GM12873 (cell line): ENCODE results near the gene CRYGC.

ENCODE experiments used
- TF ChIP-seq, protein P1 (sequence below): IDR thresholded peaks from 2 replicates; pipeline ENCODE4 v1.5.1; 2012; ENCODE audit warnings: low read depth, mild to moderate bottlenecking, moderate library complexity, low read length, control low read depth; ENCODE audit not compliant: insufficient read depth; ENCODE audit errors: missing control alignments

Gene CRYGC, protein sequence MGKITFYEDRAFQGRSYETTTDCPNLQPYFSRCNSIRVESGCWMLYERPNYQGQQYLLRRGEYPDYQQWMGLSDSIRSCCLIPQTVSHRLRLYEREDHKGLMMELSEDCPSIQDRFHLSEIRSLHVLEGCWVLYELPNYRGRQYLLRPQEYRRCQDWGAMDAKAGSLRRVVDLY

DNA sequence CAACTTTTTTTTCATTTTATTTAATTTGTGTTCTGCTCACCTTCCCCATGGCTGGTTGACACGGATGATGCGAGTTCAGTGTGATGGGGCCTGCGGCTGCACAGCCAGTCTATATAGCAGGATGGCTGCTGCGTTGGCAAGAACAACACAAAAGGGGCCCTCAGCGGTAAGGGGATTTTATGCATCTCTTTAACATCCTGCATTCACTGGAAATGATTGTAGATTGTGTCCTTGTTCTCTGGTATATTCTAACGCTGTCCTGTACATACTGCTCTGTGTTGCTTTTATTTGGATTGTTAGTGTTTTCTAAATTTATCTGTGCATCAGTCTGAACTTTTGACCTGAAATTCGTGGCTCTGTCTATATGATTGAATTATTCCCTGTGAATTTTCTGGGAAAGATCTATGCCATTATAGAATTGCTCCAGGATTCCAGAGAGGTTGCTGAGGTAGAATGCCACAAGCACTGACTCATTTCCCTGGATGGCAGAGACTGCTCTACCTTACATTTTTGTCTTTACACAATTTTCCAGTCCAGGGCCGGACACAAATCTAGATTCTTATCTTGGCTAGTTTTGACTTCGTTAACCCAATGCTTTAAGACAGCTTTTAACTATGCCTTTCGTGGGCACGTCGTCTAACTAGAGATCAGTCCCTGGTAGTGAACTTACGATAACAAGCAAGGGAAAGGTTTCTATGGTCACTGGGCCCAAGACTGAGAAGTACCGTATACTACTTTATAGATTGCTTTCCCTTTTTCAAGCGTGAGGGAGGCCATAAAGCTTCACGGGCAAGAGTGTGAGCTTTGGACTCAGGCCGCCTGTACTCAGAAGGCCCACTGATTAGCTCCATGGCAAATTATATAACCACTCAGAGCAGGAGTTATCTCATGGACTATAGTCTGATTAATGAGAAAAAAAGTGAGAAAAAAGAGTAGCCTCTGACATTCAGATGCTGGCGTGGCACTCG lies at the start of gene CRYGC:
TSS of gene CRYGC (minus strand) at position 85 of the 968 bp plus-strand sequence. CDS start at position 49, 36 bp downstream.
- TF ChIP-seq, protein P1, sequence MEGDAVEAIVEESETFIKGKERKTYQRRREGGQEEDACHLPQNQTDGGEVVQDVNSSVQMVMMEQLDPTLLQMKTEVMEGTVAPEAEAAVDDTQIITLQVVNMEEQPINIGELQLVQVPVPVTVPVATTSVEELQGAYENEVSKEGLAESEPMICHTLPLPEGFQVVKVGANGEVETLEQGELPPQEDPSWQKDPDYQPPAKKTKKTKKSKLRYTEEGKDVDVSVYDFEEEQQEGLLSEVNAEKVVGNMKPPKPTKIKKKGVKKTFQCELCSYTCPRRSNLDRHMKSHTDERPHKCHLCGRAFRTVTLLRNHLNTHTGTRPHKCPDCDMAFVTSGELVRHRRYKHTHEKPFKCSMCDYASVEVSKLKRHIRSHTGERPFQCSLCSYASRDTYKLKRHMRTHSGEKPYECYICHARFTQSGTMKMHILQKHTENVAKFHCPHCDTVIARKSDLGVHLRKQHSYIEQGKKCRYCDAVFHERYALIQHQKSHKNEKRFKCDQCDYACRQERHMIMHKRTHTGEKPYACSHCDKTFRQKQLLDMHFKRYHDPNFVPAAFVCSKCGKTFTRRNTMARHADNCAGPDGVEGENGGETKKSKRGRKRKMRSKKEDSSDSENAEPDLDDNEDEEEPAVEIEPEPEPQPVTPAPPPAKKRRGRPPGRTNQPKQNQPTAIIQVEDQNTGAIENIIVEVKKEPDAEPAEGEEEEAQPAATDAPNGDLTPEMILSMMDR: no peak

DNA sequence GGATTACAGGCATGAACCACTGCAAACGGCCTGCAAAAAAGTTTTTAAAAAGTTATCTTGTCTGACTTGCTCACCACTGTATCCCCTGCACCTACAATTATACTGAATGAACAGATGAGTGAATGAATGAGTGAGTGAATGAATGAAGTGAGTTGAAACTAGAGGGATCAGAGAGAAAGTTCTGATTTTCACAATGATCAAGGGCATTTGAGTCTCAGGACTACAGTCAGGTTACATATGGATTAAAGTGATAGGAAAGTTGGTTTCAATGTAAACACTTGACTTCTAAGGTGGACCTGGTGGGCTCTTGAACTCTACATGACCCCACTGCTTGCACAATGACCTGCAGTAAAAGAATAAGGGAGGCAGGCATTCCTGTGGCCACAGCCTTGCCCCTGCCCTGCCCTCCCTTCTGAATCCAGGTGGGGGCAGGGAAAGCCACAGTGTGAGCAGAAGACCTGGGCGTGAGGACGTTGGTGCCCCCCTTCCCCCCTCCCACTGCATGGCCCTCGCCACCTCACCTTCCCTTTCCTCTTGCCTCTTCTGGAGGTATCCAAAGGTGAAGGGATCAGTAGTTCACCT lies 49.5 kb upstream of the CRYGC start:
- TF ChIP-seq, protein P1: no peak

DNA sequence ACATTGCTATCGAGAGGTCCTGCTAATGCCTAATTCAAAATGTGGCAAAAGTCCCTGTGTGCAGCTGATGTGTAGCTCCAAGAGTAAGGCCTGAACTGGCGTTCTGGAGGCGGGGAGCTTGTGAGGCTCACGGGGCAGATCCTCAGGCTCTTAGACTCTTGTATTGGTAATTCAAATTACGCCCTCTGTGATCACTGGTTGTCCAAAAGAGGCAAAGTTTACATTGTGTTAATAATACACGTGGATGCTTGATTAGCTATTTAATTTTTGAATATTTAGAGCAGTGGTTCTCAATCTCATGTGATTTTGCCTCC lies 46.2 kb upstream of the CRYGC start:
- TF ChIP-seq, protein P1: no peak

DNA sequence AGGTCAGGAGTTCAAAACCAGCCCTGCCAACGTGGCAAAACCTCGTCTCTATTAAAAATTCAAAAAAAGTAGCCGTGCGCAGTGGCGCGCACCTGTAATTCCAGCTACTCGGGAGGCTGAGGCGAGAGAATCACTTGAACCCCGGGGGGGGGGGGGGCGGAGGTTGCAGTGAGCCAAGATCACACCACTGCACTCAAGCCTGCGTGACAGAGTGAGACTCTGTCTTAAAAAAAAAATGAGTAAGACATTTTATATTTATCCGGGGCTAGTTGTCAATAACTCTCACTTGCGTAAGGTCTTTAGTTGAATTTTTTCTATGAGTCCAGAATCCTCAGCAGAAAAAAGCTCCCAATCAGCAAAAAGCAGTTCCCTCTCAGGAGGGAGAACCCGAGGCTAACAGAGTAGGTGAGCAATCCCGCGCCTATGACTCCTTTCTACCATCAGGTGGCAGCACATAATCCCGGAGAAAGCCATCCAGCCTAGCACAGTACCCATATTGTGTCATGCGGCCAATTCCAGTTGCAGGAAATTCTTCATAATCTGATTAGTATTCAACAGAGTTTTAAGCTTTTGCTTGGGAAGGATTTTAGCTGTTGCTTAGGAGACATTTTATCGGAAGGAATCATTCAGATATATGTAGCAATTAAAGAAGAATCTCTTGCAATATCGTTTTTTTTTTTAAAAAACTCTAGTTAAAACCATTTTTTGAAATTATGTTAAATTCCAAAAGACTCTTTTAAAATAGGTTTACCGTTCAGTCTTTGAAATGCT lies 45.6 kb upstream of the CRYGC start:
- TF ChIP-seq, protein P1: peak; percentile 90

DNA sequence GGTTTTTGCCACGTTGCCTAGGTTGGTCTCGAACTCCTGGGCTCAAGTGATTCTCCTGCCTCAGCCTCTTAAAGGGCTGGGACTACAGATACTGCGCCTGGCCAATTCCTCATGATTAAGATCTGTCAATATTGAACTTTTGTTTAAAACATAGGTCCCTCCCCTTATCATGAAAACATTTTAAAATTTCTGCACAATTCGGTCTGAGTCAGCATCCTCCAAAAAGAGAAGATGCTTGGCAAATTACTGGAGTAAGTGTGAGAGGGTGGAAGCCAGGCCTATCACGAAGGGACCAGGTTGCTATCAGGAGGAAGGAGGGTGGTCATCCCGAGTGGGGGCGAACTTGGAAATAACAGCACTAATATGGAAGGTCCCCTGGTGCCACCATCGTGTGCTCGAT lies 44.5 kb upstream of the CRYGC start:
- TF ChIP-seq, protein P1: no peak

DNA sequence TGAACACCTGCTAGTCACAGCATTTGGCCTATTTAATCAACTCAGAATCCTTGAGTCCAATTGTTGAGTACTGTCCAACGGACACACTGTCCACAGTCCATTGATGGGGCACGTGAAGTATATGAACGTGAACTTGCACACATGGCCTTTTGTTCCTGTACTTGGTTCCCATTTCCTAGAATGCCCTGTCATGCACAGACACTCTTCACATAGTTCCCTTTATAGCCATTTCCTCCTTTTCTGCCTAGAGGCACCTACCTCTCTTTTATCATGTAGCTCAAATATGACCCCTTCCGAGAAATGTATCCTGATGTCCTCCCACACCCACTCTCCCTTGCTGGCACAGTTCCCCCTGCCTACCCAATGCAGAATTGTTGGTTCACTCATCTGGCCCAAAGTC lies 42.5 kb upstream of the CRYGC start:
- TF ChIP-seq, protein P1: no peak
